ENCODE results near the gene PAK5.

PAK5 gene

DNA sequence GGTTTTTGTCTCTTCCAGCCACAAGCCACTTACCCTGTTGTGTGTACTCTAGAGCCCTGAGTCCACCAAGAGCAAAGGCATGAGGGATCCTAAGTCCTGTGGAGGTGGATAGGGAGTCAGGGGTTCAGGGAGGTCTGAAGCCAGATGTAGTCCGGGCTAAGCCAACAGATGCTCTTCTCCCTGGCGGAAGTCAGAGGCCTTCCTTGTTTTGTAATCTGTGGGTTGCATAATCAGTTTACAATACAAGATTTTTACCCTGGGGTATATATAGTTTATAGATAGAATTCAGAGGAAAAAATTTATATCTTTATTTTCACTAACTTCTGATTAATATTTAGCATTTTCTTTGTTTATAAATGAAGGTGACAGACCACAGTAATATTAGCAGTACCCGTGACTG is 315.2 kb downstream of the PAK5 start:
- Histone ChIP-seq H3K9me3 (no peaks in the 10 kb centered on the region), H3K27me3 (peaks cover 6% of the 10 kb centered on the region), H3K27ac (no peak overlapping the region), H3K4me1 (no peaks in the 10 kb centered on the region), H4K20me1 (no peaks in the 10 kb centered on the region), H3K9ac (no peak overlapping the region), H3K36me3 (no peaks in the 10 kb centered on the region), H3K4me2 (no peak overlapping the region), H3K4me3 (no peak overlapping the region)
- TF ChIP-seq Cebpa-rat (IDR thresholded peaks at IDR 0.05): no peak

DNA sequence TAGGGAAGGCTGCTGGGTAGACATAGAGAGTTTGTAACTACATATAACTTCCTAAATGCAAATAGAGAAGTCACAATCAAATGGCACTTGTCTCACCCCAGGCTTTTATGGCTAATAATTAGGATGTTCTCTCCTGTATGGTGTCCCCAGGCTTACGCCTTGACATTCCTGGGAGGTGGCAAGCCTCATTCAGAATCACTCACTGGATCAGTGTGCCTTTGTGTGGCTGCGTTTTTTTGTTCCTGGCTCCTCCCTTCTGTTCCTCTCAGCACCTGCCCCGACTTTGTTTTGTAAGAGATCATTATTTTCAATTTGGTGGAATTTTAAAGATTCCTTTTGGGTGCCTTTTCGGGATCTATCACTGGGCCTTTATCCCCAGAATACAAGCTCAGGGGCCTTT is 318.8 kb downstream of the PAK5 start:
- Histone ChIP-seq H3K27me3 (peaks cover 42% of the 10 kb centered on the region), H4K20me1 (peaks cover 8% of the 10 kb centered on the region; the same call in 1 of the 2 replicates), H3K4me1 (no peaks in the 10 kb centered on the region)

DNA sequence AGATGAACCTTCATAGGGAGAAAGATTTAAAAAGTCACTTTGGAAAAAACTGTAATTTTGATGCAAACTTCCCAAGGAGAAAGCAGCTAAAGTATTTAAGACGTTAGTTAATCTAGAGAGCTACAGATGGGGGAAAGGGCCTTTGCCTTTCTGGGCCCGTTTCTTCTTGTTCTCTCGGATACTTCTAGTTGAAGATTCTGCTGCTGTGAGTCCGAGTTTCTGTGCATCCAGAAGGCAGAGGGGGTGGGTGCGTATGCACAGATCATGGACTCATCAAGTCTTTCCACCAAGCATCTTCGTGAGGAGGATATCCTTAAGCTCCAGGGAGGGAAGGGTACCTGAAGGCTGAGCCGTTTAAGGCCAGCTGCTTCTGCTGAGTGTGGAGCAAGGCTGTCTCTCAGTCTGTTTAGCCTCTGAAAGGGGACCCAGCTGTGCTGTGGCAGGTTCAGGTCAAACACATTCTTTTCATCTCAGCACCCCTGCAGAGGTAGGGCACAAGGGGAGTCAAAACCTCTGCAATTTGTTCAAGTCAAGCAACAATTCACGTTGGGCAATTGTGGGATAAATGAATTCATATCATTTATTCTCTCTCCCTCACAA is 320.2 kb downstream of the PAK5 start:
- H3K27ac ChIP-seq: no peak overlapping the region
- peaks cover 32% of the 10 kb centered on the region for H3K9me3 ChIP-seq
- no peak overlapping the region for H3K4me2 ChIP-seq
- peaks cover 56% of the 10 kb centered on the region for H3K27me3 ChIP-seq
- H4K20me1 ChIP-seq: peaks cover 8% of the 10 kb centered on the region; the same call in 1 of the 2 replicates
- no peaks in the 10 kb centered on the region for H3K36me3 ChIP-seq
- H3K4me3 ChIP-seq: no peak overlapping the region
- no peak for TF ChIP-seq Cebpa-rat (IDR thresholded peaks at IDR 0.05)
- no peaks in the 10 kb centered on the region for H3K4me1 ChIP-seq
- no peak overlapping the region for H3K9ac ChIP-seq

More for the DNA sequence above, 318.8 kb downstream of the PAK5 start:
- Histone ChIP-seq H3K4me2 (no peak overlapping the region), H3K36me3 (no peaks in the 10 kb centered on the region), H3K4me3 (no peak overlapping the region), H3K9me3 (peaks cover 25% of the 10 kb centered on the region), H3K27ac (no peak overlapping the region), H3K9ac (no peak overlapping the region)
- TF ChIP-seq Cebpa-rat (IDR thresholded peaks at IDR 0.05): no peak

DNA sequence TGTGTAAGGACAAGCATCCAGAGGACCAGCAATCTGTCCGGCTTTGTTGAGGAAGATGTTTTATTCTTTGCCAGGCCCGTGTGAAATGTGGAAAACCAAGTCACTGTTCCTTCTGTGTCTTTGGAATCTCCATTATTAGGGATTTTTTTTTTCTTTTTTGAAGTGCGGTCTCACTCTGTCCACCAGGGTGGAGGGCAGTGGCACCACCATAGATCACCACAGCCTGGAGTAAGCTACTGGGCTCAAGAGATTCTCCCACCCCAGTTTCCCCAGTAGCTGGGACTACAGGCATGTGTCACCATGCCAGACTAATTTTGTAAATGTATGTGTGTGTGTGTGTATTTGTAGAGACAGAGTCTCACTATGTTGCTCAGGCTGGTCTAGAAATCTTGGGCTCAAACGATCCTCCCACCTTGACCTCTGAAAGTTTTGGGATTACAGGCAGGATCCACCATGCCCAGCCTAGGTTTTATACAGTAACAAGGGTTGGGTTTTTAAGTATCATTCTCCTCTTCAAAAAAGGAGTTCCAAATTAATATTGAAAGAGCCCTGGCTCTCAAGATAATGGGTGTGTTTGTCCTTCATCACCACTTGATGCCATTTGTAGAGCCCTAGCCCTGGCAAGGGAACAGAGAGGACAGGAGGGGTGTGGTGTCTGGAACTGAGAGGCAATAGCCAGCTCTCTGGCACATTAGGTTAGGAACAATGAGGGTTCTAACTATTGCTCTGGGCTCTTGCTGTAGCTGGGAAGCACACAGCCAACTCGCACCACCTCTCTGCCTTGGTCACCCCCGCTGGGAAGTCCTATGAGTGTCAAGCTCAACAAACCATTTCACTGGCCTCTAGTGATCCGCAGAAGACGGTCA is 321.3 kb downstream of the PAK5 start:
- H3K9ac ChIP-seq: no peak overlapping the region
- no peak overlapping the region for H3K27ac ChIP-seq
- H3K4me2 ChIP-seq: no peak overlapping the region
- no peak overlapping the region for H3K4me3 ChIP-seq
- no peaks in the 10 kb centered on the region for H3K36me3 ChIP-seq
- TF ChIP-seq Cebpa-rat (IDR thresholded peaks at IDR 0.05): no peak
- H3K4me1 ChIP-seq: no peaks in the 10 kb centered on the region
- peaks cover 64% of the 10 kb centered on the region for H3K27me3 ChIP-seq
- H3K9me3 ChIP-seq: peaks cover 32% of the 10 kb centered on the region
- H4K20me1 ChIP-seq: peaks cover 8% of the 10 kb centered on the region; the same call in 1 of the 2 replicates

DNA sequence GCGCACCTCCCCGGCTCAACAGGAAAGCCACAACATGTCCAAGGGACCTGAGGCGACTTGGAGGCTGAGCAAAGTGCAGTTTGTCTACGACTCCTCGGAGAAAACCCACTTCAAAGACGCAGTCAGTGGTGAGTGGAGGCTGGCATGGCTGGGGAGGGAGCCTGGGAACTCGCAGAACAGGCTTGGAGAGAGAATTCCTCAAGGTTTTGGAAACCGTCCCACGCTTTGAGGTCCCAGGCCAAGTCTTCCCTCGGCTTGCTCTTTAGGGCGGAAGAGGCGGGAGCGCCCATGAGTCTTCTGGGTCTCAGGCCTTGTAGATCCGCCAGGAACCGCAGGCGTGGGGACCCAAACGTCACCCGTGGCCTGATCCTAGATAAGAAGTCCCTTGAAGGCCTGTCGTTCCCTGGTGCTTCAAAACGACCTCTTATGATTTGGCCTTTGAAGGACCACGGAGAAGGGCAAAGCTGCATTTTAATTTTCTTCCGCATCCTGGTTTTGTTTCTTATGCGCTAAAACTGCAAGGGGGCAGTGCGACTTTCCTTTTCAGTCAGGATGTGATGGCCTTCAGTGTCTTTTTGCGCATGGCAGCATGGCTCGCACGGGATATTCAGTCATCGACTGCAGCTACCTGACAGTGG is 322.5 kb downstream of the PAK5 start:
- H3K4me3 ChIP-seq: peak overlapping the region; percentile 41; the same call in 1 of the 2 replicates
- H3K9ac ChIP-seq: no peak overlapping the region
- peaks cover 8% of the 10 kb centered on the region; the same call in 1 of the 2 replicates for H4K20me1 ChIP-seq
- H3K4me1 ChIP-seq: peaks cover 2% of the 10 kb centered on the region; the same call in 1 of the 2 replicates
- TF ChIP-seq Cebpa-rat (IDR thresholded peaks at IDR 0.05): no peak
- H3K36me3 ChIP-seq: no peaks in the 10 kb centered on the region
- no peak overlapping the region for H3K27ac ChIP-seq
- H3K27me3 ChIP-seq: peaks cover 76% of the 10 kb centered on the region
- peaks cover 32% of the 10 kb centered on the region for H3K9me3 ChIP-seq
- H3K4me2 ChIP-seq: no peak overlapping the region

DNA sequence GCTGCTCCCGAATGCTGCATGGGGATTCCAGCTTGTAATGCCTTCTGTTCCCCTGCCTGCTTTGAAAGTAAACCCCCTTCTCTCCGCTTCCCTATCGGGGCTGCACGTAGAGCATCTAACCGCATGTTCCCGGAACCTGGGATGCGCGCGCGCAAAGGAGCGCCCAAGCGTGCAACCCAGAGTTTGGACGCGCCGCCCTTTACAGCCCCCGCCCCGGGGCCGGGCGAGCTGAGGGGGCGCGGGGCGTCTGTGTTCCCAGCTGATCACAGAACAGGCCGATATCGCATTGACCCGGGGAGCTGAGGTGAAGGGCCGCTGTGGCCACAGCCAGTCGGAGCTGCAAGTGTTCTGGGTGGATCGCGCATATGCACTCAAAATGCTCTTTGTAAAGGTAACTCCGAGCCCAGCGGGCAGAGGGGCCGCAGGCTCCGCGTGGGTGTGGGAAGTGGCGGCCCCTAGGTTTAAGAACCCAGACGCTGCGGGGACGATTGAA is 323.1 kb downstream of the PAK5 start:
- H3K4me1 ChIP-seq: peaks cover 7% of the 10 kb centered on the region; the same call in 1 of the 2 replicates
- peaks cover 81% of the 10 kb centered on the region for H3K27me3 ChIP-seq
- no peak for TF ChIP-seq Cebpa-rat (IDR thresholded peaks at IDR 0.05)
- peaks cover 32% of the 10 kb centered on the region for H3K9me3 ChIP-seq
- H3K9ac ChIP-seq: no peak overlapping the region
- H3K4me3 ChIP-seq: peak overlapping the region; percentile 41; the same call in 1 of the 2 replicates
- H3K4me2 ChIP-seq: no peak overlapping the region
- H3K36me3 ChIP-seq: no peaks in the 10 kb centered on the region
- H4K20me1 ChIP-seq: peaks cover 8% of the 10 kb centered on the region; the same call in 1 of the 2 replicates
- no peak overlapping the region for H3K27ac ChIP-seq

DNA sequence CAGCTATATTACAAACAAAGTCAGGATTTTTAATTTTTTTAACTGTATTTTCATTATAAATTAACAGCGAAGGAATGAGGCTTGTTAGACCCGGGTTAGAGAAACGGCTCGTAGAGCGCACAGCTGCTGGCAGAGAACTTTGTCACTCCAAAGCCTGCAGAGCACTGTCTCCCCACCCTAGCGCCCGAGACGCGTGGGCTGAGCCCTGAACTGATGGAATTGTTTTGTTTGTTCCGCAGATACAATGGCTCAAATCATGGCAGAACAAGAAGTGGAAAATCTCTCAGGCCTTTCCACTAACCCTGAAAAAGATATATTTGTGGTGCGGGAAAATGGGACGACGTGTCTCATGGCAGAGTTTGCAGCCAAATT is 323.7 kb downstream of the PAK5 start:
- Histone ChIP-seq H3K9ac (no peak overlapping the region), H3K36me3 (no peaks in the 10 kb centered on the region), H3K27me3 (peaks cover 87% of the 10 kb centered on the region), H4K20me1 (peaks cover 8% of the 10 kb centered on the region; the same call in 1 of the 2 replicates), H3K4me2 (no peak overlapping the region), H3K27ac (no peak overlapping the region), H3K9me3 (peaks cover 32% of the 10 kb centered on the region), H3K4me1 (peaks cover 13% of the 10 kb centered on the region; the same call in 1 of the 2 replicates), H3K4me3 (no peak overlapping the region)
- TF ChIP-seq Cebpa-rat (IDR thresholded peaks at IDR 0.05): no peak

DNA sequence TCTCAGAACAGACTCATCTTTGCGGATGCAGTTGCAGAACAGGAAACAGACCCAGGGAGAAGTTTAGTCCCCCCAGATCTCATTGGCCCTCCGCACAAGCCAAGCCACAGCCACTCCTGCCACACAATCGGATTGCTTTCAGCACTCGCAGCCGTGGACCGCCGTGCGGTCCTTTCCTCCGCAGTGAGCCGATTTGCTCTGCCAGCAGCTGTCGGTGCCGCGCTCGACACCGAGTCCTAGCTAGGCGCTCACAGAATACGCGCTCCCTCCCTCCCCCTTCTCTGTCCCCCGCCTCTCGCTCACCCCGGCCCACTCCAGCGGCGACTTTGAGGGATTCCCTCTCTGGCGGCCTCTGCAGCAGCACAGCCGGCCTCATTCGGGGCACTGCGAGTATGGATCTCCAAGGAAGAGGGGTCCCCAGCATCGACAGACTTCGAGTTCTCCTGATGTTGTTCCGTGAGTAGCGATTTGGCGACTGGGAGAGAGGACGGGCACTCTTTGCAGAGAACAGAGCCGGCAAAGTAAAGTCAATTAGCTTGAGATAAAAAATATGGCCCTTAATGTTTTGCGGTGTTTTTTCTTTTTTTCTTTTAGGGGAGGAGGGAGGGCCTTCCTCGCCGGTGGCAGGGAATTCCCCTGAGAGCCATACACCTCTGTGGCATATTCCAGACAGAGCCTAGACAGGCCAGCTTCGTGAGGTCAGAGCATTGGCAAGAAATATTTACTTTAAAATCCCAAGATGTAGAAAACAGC is 324.2 kb downstream of the PAK5 start, which contains the start of gene LAMP5:
TSS of gene LAMP5 (plus strand) at position 130 of the 753 bp plus-strand sequence. CDS start at position 393, 263 bp downstream.
- peaks cover 17% of the 10 kb centered on the region; the same call in 1 of the 2 replicates for H3K4me1 ChIP-seq
- no peak within 1 kb of the TSS for H3K4me2 ChIP-seq
- H4K20me1 ChIP-seq: peaks cover 8% of the 10 kb centered on the region; the same call in 1 of the 2 replicates
- peaks cover 32% of the 10 kb centered on the region for H3K9me3 ChIP-seq
- H3K36me3 ChIP-seq: no peaks in the 10 kb centered on the region
- peaks cover 93% of the 10 kb centered on the region for H3K27me3 ChIP-seq
- TF ChIP-seq Cebpa-rat (IDR thresholded peaks at IDR 0.05): no peak
- H3K9ac ChIP-seq: no peak within 1 kb of the TSS
- no peak within 1 kb of the TSS for H3K27ac ChIP-seq
- H3K4me3 ChIP-seq: 0 out of 2 replicates have a peak within 1 kb of the TSS, but pooled peaks have one; percentile 11

DNA sequence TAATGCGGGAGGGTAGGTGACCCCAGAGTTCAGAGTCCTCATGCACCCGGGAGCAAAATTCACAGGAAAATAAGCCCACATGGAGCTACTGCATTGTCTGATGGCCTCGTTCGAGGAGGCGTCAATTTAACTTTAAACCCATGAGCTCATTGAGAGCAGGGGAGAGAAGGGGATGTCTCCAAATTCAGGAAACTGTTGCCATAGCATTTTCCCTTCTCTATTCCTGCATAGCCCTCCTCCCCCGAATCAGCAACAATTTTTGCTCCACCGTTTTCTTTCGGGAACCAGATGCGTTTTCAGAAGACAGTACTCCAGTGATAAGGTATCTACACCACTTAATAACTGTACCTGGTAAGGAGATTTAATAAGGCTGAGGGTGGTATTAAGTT is 324.8 kb downstream of the PAK5 start:
- Histone ChIP-seq H3K27me3 (peaks cover 97% of the 10 kb centered on the region), H4K20me1 (peaks cover 8% of the 10 kb centered on the region; the same call in 1 of the 2 replicates), H3K9ac (no peak overlapping the region), H3K9me3 (peaks cover 37% of the 10 kb centered on the region), H3K4me1 (peaks cover 17% of the 10 kb centered on the region; the same call in 1 of the 2 replicates), H3K27ac (no peak overlapping the region), H3K4me2 (no peak overlapping the region), H3K4me3 (no peak overlapping the region), H3K36me3 (no peaks in the 10 kb centered on the region)
- TF ChIP-seq Cebpa-rat (IDR thresholded peaks at IDR 0.05): no peak
